Mesodermal cell (in vitro differentiated cells): ENCODE data around the gene EDC4.

Source experiments
- H3K27ac ChIP-seq: 2 replicates; pipeline ENCODE4 v1.7.0; 2013; ENCODE audit warnings: mild to moderate bottlenecking, low read depth, low read length, moderate library complexity; ENCODE audit not compliant: severe bottlenecking
- H3K36me3 ChIP-seq: 2 replicates; pipeline ENCODE4 v1.7.1; 2013; ENCODE audit warnings: mild to moderate bottlenecking, low read length, moderate library complexity; ENCODE audit not compliant: control insufficient read depth, insufficient read depth
- H3K4me1 ChIP-seq: one replicate; pipeline ENCODE4 v1.7.1; 2013; ENCODE audit warnings: mild to moderate bottlenecking, low read length; ENCODE audit not compliant: insufficient read depth, control insufficient read depth, poor library complexity, severe bottlenecking
- H3K4me3 ChIP-seq: 2 replicates; pipeline ENCODE4 v1.7.0; 2013; ENCODE audit warnings: low read length, control low read depth, mild to moderate bottlenecking; ENCODE audit not compliant: insufficient read depth, poor library complexity, severe bottlenecking; ENCODE audit errors: extremely low read depth
- H3K9me3 ChIP-seq: 2 replicates; pipeline ENCODE4 v1.7.1; 2013; ENCODE audit warnings: mild to moderate bottlenecking, low read length, moderate library complexity; ENCODE audit not compliant: control insufficient read depth
- WGBS, 2 experiments: methylation state at CpG; one replicate each; pipeline ENCODE4 v1.1.5; 2013; ENCODE audit warnings: missing lambda C conversion rate in 2 of 2; ENCODE audit not compliant: insufficient coverage in 2 of 2; 5-methylcytosine and 5-hydroxymethylcytosine counted together

The EDC4 gene

GRCh38 chr16:67841198-67841815 is 31.5 kb upstream of the EDC4 start:
- Histone ChIP-seq H3K4me1 (peaks cover 27% of the 10 kb centered on the region), H3K4me3 (peak overlapping the region; percentile 62), H3K27ac (peak overlapping the region; percentile 82), H3K36me3 (peaks cover 4% of the 10 kb centered on the region), H3K9me3 (no peaks in the 10 kb centered on the region)
- WGBS, 2 experiments: 64 to 70% methylated on average over 17 of the region's 17 CpGs

- peaks cover 4% of the 10 kb centered on the region for H3K36me3 ChIP-seq
- H3K27ac ChIP-seq: peak within 1 kb of the TSS; percentile 82
- WGBS, 2 experiments: 0 to 2% methylated on average over 68 to 73 of the region's 83 CpGs
- peak within 1 kb of the TSS; percentile 62 for H3K4me3 ChIP-seq
- H3K9me3 ChIP-seq: no peaks in the 10 kb centered on the region
- H3K4me1 ChIP-seq: peaks cover 27% of the 10 kb centered on the region
Observed at GRCh38 chr16:67841816-67842508, 30.9 kb upstream of the EDC4 start, which contains the start of gene THAP11. Gene THAP11, plus strand, starts transcription at chr16:67842320. Its CDS starts 235 bp downstream, at chr16:67842555.

- no peaks in the 10 kb centered on the region for H3K9me3 ChIP-seq
- 2% methylated on average over 60 to 62 of the region's 67 CpGs for WGBS, 2 experiments
- H3K36me3 ChIP-seq: peaks cover 4% of the 10 kb centered on the region
- peaks cover 27% of the 10 kb centered on the region for H3K4me1 ChIP-seq
- H3K27ac ChIP-seq: peak overlapping the region; percentile 82
- H3K4me3 ChIP-seq: peak overlapping the region; percentile 62
Observed at GRCh38 chr16:67842509-67843342, 30.1 kb upstream of the EDC4 start.

GRCh38 chr16:67843343-67843765 is 29.5 kb upstream of the EDC4 start:
- Histone ChIP-seq H3K4me3 (peak overlapping the region; percentile 62), H3K9me3 (no peaks in the 10 kb centered on the region), H3K27ac (peak overlapping the region; percentile 82), H3K36me3 (peaks cover 7% of the 10 kb centered on the region), H3K4me1 (peaks cover 27% of the 10 kb centered on the region)
- 35 to 39% methylated on average over 11 of the region's 11 CpGs for WGBS, 2 experiments

GRCh38 chr16:67844497-67844896 is 28.4 kb upstream of the EDC4 start:
- no peak overlapping the region for H3K27ac ChIP-seq
- WGBS, 2 experiments: 65 to 88% methylated on average over 3 to 4 of the region's 4 CpGs
- no peak overlapping the region for H3K4me3 ChIP-seq

GRCh38 chr16:67845291-67846062 is 27.4 kb upstream of the EDC4 start:
- peaks cover 20% of the 10 kb centered on the region for H3K36me3 ChIP-seq
- H3K9me3 ChIP-seq: no peaks in the 10 kb centered on the region
- 87 to 93% methylated on average over 5 of the region's 5 CpGs for WGBS, 2 experiments
- peaks cover 27% of the 10 kb centered on the region for H3K4me1 ChIP-seq
- H3K4me3 ChIP-seq: peak overlapping the region; percentile 99
- H3K27ac ChIP-seq: peak overlapping the region; percentile 93

More at GRCh38 chr16:67844497-67844896, 28.4 kb upstream of the EDC4 start:
- H3K36me3 ChIP-seq: peaks cover 17% of the 10 kb centered on the region
- H3K9me3 ChIP-seq: no peaks in the 10 kb centered on the region
- peaks cover 27% of the 10 kb centered on the region for H3K4me1 ChIP-seq

GRCh38 chr16:67846063-67846319 is 26.9 kb upstream of the EDC4 start:
- 100% methylated on average over 1 of the region's 2 CpGs; no CpG with 5 or more reads in 1 of the 2 experiments for WGBS, 2 experiments
- peaks cover 27% of the 10 kb centered on the region for H3K4me1 ChIP-seq
- H3K4me3 ChIP-seq: peak overlapping the region; percentile 99
- H3K27ac ChIP-seq: peak overlapping the region; percentile 93
- H3K9me3 ChIP-seq: no peaks in the 10 kb centered on the region
- H3K36me3 ChIP-seq: peaks cover 25% of the 10 kb centered on the region

- WGBS, 2 experiments: 0 to 2% methylated on average over 36 to 39 of the region's 57 CpGs
- Histone ChIP-seq H3K9me3 (no peaks in the 10 kb centered on the region), H3K4me3 (peak within 1 kb of the TSS; percentile 99)
Observed at GRCh38 chr16:67846320-67847063, 26.4 kb upstream of the EDC4 start, which contains the start of gene NUTF2. Gene NUTF2, plus strand, starts transcription at chr16:67846933. Its CDS starts 18,198 bp downstream, at chr16:67865131.

GRCh38 chr16:67847064-67847861 is 25.6 kb upstream of the EDC4 start, which contains the start of gene CENPT:
Gene CENPT, minus strand, starts transcription at chr16:67847693. Its CDS starts 13,834 bp downstream, at chr16:67833859.
- 1% methylated on average over 36 to 57 of the region's 62 CpGs for WGBS, 2 experiments
- Histone ChIP-seq H3K27ac (peak within 1 kb of the TSS; percentile 93), H3K36me3 (peaks cover 38% of the 10 kb centered on the region), H3K4me3 (peak within 1 kb of the TSS; percentile 99), H3K4me1 (peaks cover 27% of the 10 kb centered on the region), H3K9me3 (no peaks in the 10 kb centered on the region)

More at GRCh38 chr16:67846320-67847063, 26.4 kb upstream of the EDC4 start, which contains the start of gene NUTF2:
- Histone ChIP-seq H3K36me3 (peaks cover 30% of the 10 kb centered on the region), H3K27ac (peak within 1 kb of the TSS; percentile 93), H3K4me1 (peaks cover 27% of the 10 kb centered on the region)
